ENCODE results near the gene SLC37A2.

- TF ChIP-seq, protein P1, sequence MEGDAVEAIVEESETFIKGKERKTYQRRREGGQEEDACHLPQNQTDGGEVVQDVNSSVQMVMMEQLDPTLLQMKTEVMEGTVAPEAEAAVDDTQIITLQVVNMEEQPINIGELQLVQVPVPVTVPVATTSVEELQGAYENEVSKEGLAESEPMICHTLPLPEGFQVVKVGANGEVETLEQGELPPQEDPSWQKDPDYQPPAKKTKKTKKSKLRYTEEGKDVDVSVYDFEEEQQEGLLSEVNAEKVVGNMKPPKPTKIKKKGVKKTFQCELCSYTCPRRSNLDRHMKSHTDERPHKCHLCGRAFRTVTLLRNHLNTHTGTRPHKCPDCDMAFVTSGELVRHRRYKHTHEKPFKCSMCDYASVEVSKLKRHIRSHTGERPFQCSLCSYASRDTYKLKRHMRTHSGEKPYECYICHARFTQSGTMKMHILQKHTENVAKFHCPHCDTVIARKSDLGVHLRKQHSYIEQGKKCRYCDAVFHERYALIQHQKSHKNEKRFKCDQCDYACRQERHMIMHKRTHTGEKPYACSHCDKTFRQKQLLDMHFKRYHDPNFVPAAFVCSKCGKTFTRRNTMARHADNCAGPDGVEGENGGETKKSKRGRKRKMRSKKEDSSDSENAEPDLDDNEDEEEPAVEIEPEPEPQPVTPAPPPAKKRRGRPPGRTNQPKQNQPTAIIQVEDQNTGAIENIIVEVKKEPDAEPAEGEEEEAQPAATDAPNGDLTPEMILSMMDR (conservative IDR thresholded peaks at IDR 0.05; ENCODE audit: low read depth, low read length), result no peak
- TF ChIP-seq, protein P2, sequence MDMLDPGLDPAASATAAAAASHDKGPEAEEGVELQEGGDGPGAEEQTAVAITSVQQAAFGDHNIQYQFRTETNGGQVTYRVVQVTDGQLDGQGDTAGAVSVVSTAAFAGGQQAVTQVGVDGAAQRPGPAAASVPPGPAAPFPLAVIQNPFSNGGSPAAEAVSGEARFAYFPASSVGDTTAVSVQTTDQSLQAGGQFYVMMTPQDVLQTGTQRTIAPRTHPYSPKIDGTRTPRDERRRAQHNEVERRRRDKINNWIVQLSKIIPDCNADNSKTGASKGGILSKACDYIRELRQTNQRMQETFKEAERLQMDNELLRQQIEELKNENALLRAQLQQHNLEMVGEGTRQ (IDR thresholded peaks at IDR 0.05; ENCODE audit: low read depth, low read length), result no peak
- TF ChIP-seq POLR2A (IDR thresholded peaks at IDR 0.05; ENCODE audit: low read depth, low read length), result no peak
- no peak for TF ChIP-seq RCOR1 (IDR thresholded peaks at IDR 0.05; ENCODE audit: insufficient replicate concordance, low read length)
Observed at GRCh38 chr11:125073616-125074483, 10.7 kb downstream of the SLC37A2 start.

All from IMR-90 (cell line).